SK-N-SH (cell line): Measurements from ENCODE around the gene MYH15. TPM values are rescaled to one million over a fixed set of nuclear protein-coding genes. Genes with fewer than 3 reads are reported as not detected.

Source experiments
- CTCF ChIA-PET: fragments of 300-600, 350-600 bp; formaldehyde crosslinking; extraction: SDS; loops from one replicate; lab custom pipeline; 2021; lab: Yijun Ruan, JAX
- POLR2A ChIA-PET: fragments of 350-600 bp; sonication (Branson Sonifier 250); formaldehyde crosslinking; extraction: SDS; loops from one replicate; lab custom pipeline; 2020; ENCODE audit warnings: antibody characterized with exemption, inconsistent platforms; lab: Yijun Ruan, JAX
- DNase-seq: peaks from one replicate; pipeline ENCODE4 v3.0.0; 2012
- H2AFZ ChIP-seq: fragments of 200-600 bp; sonication (generic); 2 replicates; pipeline ENCODE4 v1.8.1; 2016; ENCODE audit warnings: antibody characterized with exemption, mild to moderate bottlenecking, low read depth
- H3F3A ChIP-seq: fragments of 200-600 bp; sonication (generic); replicated peaks from 2 replicates; pipeline ENCODE3; 2016; ENCODE audit warnings: antibody characterized with exemption, mild to moderate bottlenecking; ENCODE audit not compliant: insufficient read depth
- H3K27ac ChIP-seq, 2 experiments: fragments of 200-500 bp in 1 of 2; fragments of 200-600 bp in 1 of 2; sonication (Bioruptor generic) in 1 of 2; sonication (generic), shearing (Covaris generic) in 1 of 2; 2 replicates each; pipeline versions ENCODE4 v1.5.1 to v1.6.1; 2014 to 2016; ENCODE audit warnings: low read depth in 2 of 2, inconsistent platforms in 1 of 2, low read length in 1 of 2, mild to moderate bottlenecking in 1 of 2, mixed read lengths in 1 of 2
- H3K27me3 ChIP-seq: fragments of 200-600 bp; sonication (generic), shearing (Covaris generic); 2 replicates; pipeline ENCODE4 v1.6.1; 2016; ENCODE audit warnings: mixed run types; ENCODE audit not compliant: insufficient read depth
- H3K36me3 ChIP-seq, 2 experiments: fragments of 200-500 bp in 1 of 2; fragments of 200-600 bp in 1 of 2; sonication (Bioruptor generic) in 1 of 2; sonication (generic) in 1 of 2; replicated peaks in 1 of 2; 2 replicates each; pipeline versions ENCODE3 to v1.5.1; 2014 to 2016; ENCODE audit warnings: low read length in 1 of 2, mild to moderate bottlenecking in 1 of 2; ENCODE audit not compliant: insufficient read depth in 2 of 2, control insufficient read depth in 1 of 2
- H3K4me1 ChIP-seq, 2 experiments: fragments of 200-500 bp in 1 of 2; fragments of 200-600 bp in 1 of 2; sonication (Bioruptor generic) in 1 of 2; sonication (generic), shearing (Covaris generic) in 1 of 2; 2 replicates each; pipeline versions ENCODE4 v1.5.1 to v1.6.1; 2014 to 2016; ENCODE audit warnings: low read depth in 1 of 2, low read length in 1 of 2, mixed run types in 1 of 2; ENCODE audit not compliant: insufficient read depth in 2 of 2, control insufficient read depth in 1 of 2
- H3K4me2 ChIP-seq: fragments of 200-600 bp; sonication (generic), shearing (Covaris generic); 2 replicates; pipeline ENCODE4 v1.6.1; 2017; ENCODE audit warnings: mixed run types
- H3K4me3 ChIP-seq, 2 experiments: fragments of 200-500 bp in 1 of 2; fragments of 200-600 bp in 1 of 2; sonication (Bioruptor generic) in 1 of 2; sonication (generic), shearing (Covaris generic) in 1 of 2; 2 replicates each; pipeline versions ENCODE4 v1.5.1 to v1.8.1; 2014 to 2016; ENCODE audit warnings: low read depth in 2 of 2, inconsistent platforms in 1 of 2, low read length in 1 of 2, mild to moderate bottlenecking in 1 of 2, mixed read lengths in 1 of 2, moderate library complexity in 1 of 2
- H3K79me2 ChIP-seq: fragments of 200-600 bp; sonication (generic); 2 replicates; pipeline ENCODE4 v1.8.1; 2017; ENCODE audit warnings: mild to moderate bottlenecking; ENCODE audit not compliant: insufficient read depth
- H3K9ac ChIP-seq: fragments of 200-600 bp; sonication (generic); 2 replicates; pipeline ENCODE4 v1.6.1; 2017; ENCODE audit warnings: mixed run types
- H3K9me2 ChIP-seq: fragments of 200-600 bp; sonication (generic); 2 replicates; pipeline ENCODE4 v1.6.1; 2017; ENCODE audit warnings: mixed run types
- H3K9me3 ChIP-seq: fragments of 200-600 bp; sonication (generic); 2 replicates; pipeline ENCODE4 v1.6.1; 2017; ENCODE audit warnings: mixed run types, mild to moderate bottlenecking, moderate library complexity
- H4K20me1 ChIP-seq: fragments of 200-600 bp; sonication (generic); 2 replicates; pipeline ENCODE4 v1.6.1; 2017; ENCODE audit warnings: mild to moderate bottlenecking, mixed run types; ENCODE audit not compliant: insufficient read depth
- CHD2 ChIP-seq: fragments of 150-350 bp; IDR thresholded peaks from 2 replicates; pipeline ENCODE4 v1.6.1; 2018; ENCODE audit warnings: low read length; ENCODE audit not compliant: partially characterized antibody
- EP300 ChIP-seq, 2 experiments: IDR thresholded peaks; 2 replicates each; pipeline versions ENCODE4 v1.4.0 to v1.6.1; 2012; ENCODE audit warnings: borderline replicate concordance in 1 of 2, low read depth in 1 of 2, low read length in 1 of 2
- FOXJ3 ChIP-seq: sonication (generic); formaldehyde crosslinking; IDR thresholded peaks from 2 replicates; pipeline ENCODE4 v1.5.1; 2020; ENCODE audit warnings: mild to moderate bottlenecking, missing genetic modification reagents
- FOXM1 ChIP-seq: IDR thresholded peaks from 2 replicates; pipeline ENCODE4 v1.4.0; 2012; ENCODE audit warnings: low read depth, mild to moderate bottlenecking
- GATA2 ChIP-seq: sonication (generic); formaldehyde crosslinking; IDR thresholded peaks from 2 replicates; pipeline ENCODE4 v1.5.0; 2020; ENCODE audit warnings: mild to moderate bottlenecking, missing genetic modification reagents
- JUND ChIP-seq: IDR thresholded peaks from 2 replicates; pipeline ENCODE4 v1.4.0; 2012
- MEF2A ChIP-seq: IDR thresholded peaks from 2 replicates; pipeline ENCODE4 v1.4.0; 2012; ENCODE audit warnings: low read depth, borderline replicate concordance
- MXI1 ChIP-seq: IDR thresholded peaks from 2 replicates; pipeline ENCODE4 v1.6.1; 2012; ENCODE audit warnings: mild to moderate bottlenecking, low read depth, low read length, improper control_type of control experiment
- NFIC ChIP-seq: IDR thresholded peaks from 2 replicates; pipeline ENCODE4 v1.4.0; 2012; ENCODE audit warnings: borderline replicate concordance
- NRF1 ChIP-seq: IDR thresholded peaks from 2 replicates; pipeline ENCODE4 v1.6.1; 2012; ENCODE audit warnings: low read depth, mild to moderate bottlenecking, low read length
- POLR2AphosphoS5 ChIP-seq: IDR thresholded peaks from 2 replicates; pipeline ENCODE4 v1.6.1; 2012; ENCODE audit warnings: low read depth, low read length
- RCOR1 ChIP-seq: fragments of 150-350 bp; IDR thresholded peaks from 2 replicates; pipeline ENCODE4 v1.6.1; 2017; ENCODE audit warnings: antibody characterized with exemption, low read length
- RFX5 ChIP-seq: IDR thresholded peaks from 2 replicates; pipeline ENCODE4 v1.6.1; 2012; ENCODE audit warnings: mild to moderate bottlenecking, improper control_type of control experiment, low read length
- RXRA ChIP-seq: IDR thresholded peaks from 2 replicates; pipeline ENCODE4 v1.4.0; 2012; ENCODE audit warnings: low read depth, mild to moderate bottlenecking, borderline replicate concordance
- SMC3 ChIP-seq: IDR thresholded peaks from 2 replicates; pipeline ENCODE4 v1.6.1; 2012; ENCODE audit warnings: low read depth, low read length, improper control_type of control experiment
- TAF1 ChIP-seq: IDR thresholded peaks from 2 replicates; pipeline ENCODE4 v1.6.1; 2012; ENCODE audit warnings: low read depth, mild to moderate bottlenecking, low read length, moderate library complexity, borderline replicate concordance
- TCF12 ChIP-seq: IDR thresholded peaks from 2 replicates; pipeline ENCODE4 v1.4.0; 2012
- TEAD4 ChIP-seq: IDR thresholded peaks from 2 replicates; pipeline ENCODE4 v1.4.0; 2012; ENCODE audit warnings: mild to moderate bottlenecking, borderline replicate concordance; ENCODE audit not compliant: insufficient read depth
- YY1 ChIP-seq: IDR thresholded peaks from 2 replicates; pipeline ENCODE4 v1.4.0; 2012; ENCODE audit warnings: low read depth, mild to moderate bottlenecking
- WGBS: methylation state at CpG from one replicate; pipeline ENCODE4 v1.1.6; 2017; ENCODE audit warnings: low lambda C conversion rate; 5-methylcytosine and 5-hydroxymethylcytosine counted together
- polyA plus RNA-seq, 3 experiments: library from polyadenylated mRNA; depleted of rRNA; stranded (reverse); fragments of >200 nt; gene quantifications; 2 replicates each; pipeline ENCODE4 v1.2.3, GENCODE V29; 2012
- TF ChIP-seq, protein P1 (sequence below): fragments of 150-350 bp; IDR thresholded peaks from 2 replicates; pipeline ENCODE4 v1.6.1; 2017; ENCODE audit warnings: antibody characterized with exemption, low read length, low read depth, borderline replicate concordance
- TF ChIP-seq, protein P2 (sequence below): IDR thresholded peaks from 2 replicates; pipeline ENCODE4; 2012
- TF ChIP-seq, protein P3 (sequence below): IDR thresholded peaks from 2 replicates; pipeline ENCODE4 v1.6.1; 2012; ENCODE audit warnings: mild to moderate bottlenecking, low read depth, low read length, moderate library complexity

The MYH15 gene
- polyA plus RNA-seq, 1 of the 3 experiments (the other 2 are of a cell fraction): 2.1 TPM

DNA sequence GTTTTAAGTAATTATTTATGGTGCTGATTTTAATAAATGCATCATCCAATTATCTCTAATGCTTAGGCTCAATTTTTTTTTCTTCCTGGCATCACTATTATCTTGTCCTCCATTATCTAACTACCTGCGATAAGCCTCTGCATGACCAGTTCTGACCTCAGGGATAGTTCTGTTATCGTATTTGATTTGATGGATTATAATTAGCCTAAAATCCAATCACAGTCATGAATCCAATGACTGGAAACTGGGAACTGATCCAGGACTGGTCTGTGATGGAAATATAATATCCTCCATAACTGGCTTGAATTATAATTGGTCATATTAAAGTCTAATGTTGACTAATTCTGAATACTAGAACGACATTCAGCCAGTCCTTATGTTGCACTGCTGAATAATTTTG, 1.1 kb downstream of the MYH15 start:
- ChIA-PET CTCF (interaction anchor here (0.6 to 3.8 kb wide), 5 partner anchors 15 to 935 kb away, joined by 3 to 11 read pairs (median 4); no protein-coding TSS in a partner anchor), POLR2A (no interaction called here)
- Histone ChIP-seq H3K4me3 (no peak overlapping the region), H3K27me3 (no peaks in the 10 kb centered on the region), H3K36me3 (no peaks in the 10 kb centered on the region), H3K9ac (no peak overlapping the region), H3K4me1 (peaks cover 0 to 22% of the 10 kb centered on the region in 2 experiments; a peak in 2 of 4 replicates), H3F3A (no peaks in the 10 kb centered on the region), H3K9me2 (no peaks in the 10 kb centered on the region), H3K27ac (peak overlapping the region in 1 of 2 experiments; percentile 47; a peak in 1 of 4 replicates), H3K9me3 (no peaks in the 10 kb centered on the region), H3K79me2 (no peaks in the 10 kb centered on the region), H2AFZ (no peak overlapping the region), H4K20me1 (no peaks in the 10 kb centered on the region), H3K4me2 (no peak overlapping the region)
- DNase-seq: peak; percentile 52
- peak; percentile 51; the same call in 1 of the 2 replicates for TF ChIP-seq NFIC
- TF ChIP-seq NRF1: no peak
- TF ChIP-seq GATA2 (CRISPR knock-in tag): peak; percentile 99
- TF ChIP-seq RXRA: no peak
- peak; percentile 61; the same call in 1 of the 2 replicates for TF ChIP-seq POLR2AphosphoS5
- peak; percentile 98 for TF ChIP-seq RCOR1
- TF ChIP-seq RFX5: peak; percentile 11; the same call in 1 of the 2 replicates
- TF ChIP-seq, protein P1, sequence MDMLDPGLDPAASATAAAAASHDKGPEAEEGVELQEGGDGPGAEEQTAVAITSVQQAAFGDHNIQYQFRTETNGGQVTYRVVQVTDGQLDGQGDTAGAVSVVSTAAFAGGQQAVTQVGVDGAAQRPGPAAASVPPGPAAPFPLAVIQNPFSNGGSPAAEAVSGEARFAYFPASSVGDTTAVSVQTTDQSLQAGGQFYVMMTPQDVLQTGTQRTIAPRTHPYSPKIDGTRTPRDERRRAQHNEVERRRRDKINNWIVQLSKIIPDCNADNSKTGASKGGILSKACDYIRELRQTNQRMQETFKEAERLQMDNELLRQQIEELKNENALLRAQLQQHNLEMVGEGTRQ: no peak
- peak; percentile 57; the same call in 1 of the 2 replicates for TF ChIP-seq MXI1
- peak in 1 of 2 experiments; percentile 96; a peak in 2 of 4 replicates for TF ChIP-seq EP300 (IDR thresholded peaks at IDR 0.05; ENCODE audit: borderline replicate concordance in 1 of 2, low read depth in 1 of 2, low read length in 1 of 2)
- TF ChIP-seq FOXJ3 (CRISPR knock-in tag): peak; percentile 88
- TF ChIP-seq TCF12: peak; percentile 64
- TF ChIP-seq, protein P2, sequence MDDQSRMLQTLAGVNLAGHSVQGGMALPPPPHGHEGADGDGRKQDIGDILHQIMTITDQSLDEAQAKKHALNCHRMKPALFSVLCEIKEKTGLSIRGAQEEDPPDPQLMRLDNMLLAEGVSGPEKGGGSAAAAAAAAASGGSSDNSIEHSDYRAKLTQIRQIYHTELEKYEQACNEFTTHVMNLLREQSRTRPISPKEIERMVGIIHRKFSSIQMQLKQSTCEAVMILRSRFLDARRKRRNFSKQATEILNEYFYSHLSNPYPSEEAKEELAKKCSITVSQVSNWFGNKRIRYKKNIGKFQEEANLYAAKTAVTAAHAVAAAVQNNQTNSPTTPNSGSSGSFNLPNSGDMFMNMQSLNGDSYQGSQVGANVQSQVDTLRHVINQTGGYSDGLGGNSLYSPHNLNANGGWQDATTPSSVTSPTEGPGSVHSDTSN: peak; percentile 5; the same call in 1 of the 2 replicates
- peak; percentile 59; the same call in 1 of the 2 replicates for TF ChIP-seq TEAD4
- no peak for TF ChIP-seq YY1
- peak; percentile 91 for TF ChIP-seq CHD2
- WGBS: 20% methylated on average over 3 of the region's 3 CpGs

DNA sequence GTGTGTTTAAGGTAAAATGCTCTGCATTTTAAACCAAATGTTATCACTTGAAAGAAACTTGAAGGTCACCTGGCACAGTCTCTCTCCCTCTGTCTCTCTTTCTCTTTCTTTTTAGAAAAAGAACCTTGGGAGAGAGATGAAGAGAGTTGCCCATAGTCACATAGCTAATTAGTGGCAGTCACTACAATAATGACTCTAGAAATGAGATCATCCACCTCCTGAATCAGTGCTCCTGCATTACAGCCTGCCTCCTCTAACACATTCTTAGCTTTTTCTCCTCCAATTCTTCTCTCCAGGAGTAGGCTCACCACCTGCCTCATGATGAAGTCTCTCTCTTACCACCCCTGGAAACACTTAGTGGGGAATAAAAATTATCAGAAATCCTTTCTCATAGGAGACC, 2.5 kb downstream of the MYH15 start:
- Histone ChIP-seq H2AFZ (no peak overlapping the region), H3K9ac (no peak overlapping the region), H3K27ac (no peak overlapping the region), H4K20me1 (no peaks in the 10 kb centered on the region), H3K4me1 (peaks cover 0 to 22% of the 10 kb centered on the region in 2 experiments; a peak in 2 of 4 replicates), H3K27me3 (no peaks in the 10 kb centered on the region), H3K79me2 (no peaks in the 10 kb centered on the region), H3F3A (no peaks in the 10 kb centered on the region), H3K4me2 (no peak overlapping the region), H3K36me3 (no peaks in the 10 kb centered on the region), H3K4me3 (no peak overlapping the region), H3K9me2 (no peaks in the 10 kb centered on the region), H3K9me3 (no peaks in the 10 kb centered on the region)
- ChIA-PET CTCF (interaction anchor here (0.7 to 4.8 kb wide), 8 partner anchors 8 to 48 kb away, joined by 3 to 41 read pairs (median 6); no protein-coding TSS in a partner anchor), POLR2A (no interaction called here)
- DNase-seq: no peak
- no peak for TF ChIP-seq FOXJ3 (CRISPR knock-in tag)
- no peak for TF ChIP-seq TEAD4
- TF ChIP-seq RXRA: no peak
- TF ChIP-seq, protein P3, sequence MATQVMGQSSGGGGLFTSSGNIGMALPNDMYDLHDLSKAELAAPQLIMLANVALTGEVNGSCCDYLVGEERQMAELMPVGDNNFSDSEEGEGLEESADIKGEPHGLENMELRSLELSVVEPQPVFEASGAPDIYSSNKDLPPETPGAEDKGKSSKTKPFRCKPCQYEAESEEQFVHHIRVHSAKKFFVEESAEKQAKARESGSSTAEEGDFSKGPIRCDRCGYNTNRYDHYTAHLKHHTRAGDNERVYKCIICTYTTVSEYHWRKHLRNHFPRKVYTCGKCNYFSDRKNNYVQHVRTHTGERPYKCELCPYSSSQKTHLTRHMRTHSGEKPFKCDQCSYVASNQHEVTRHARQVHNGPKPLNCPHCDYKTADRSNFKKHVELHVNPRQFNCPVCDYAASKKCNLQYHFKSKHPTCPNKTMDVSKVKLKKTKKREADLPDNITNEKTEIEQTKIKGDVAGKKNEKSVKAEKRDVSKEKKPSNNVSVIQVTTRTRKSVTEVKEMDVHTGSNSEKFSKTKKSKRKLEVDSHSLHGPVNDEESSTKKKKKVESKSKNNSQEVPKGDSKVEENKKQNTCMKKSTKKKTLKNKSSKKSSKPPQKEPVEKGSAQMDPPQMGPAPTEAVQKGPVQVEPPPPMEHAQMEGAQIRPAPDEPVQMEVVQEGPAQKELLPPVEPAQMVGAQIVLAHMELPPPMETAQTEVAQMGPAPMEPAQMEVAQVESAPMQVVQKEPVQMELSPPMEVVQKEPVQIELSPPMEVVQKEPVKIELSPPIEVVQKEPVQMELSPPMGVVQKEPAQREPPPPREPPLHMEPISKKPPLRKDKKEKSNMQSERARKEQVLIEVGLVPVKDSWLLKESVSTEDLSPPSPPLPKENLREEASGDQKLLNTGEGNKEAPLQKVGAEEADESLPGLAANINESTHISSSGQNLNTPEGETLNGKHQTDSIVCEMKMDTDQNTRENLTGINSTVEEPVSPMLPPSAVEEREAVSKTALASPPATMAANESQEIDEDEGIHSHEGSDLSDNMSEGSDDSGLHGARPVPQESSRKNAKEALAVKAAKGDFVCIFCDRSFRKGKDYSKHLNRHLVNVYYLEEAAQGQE: no peak
- TF ChIP-seq, protein P2: no peak
- TF ChIP-seq YY1: no peak
- TF ChIP-seq GATA2 (CRISPR knock-in tag): no peak
- no peak for TF ChIP-seq JUND
- no peak for TF ChIP-seq SMC3
- TF ChIP-seq TAF1: no peak
- TF ChIP-seq FOXM1: no peak
- TF ChIP-seq MEF2A: no peak
- no peak for TF ChIP-seq EP300 (IDR thresholded peaks at IDR 0.05; ENCODE audit: borderline replicate concordance in 1 of 2, low read depth in 1 of 2, low read length in 1 of 2)
